Thyroid gland (tissue), 4 donors: ENCODE results near the gene SPDYE5.

Experiments
- POLR2A ChIP-seq, 2 donors: fragments of 450-650 bp; IDR thresholded peaks; one replicate each; pipeline ENCODE4 v1.6.1; 2017; ENCODE audit warnings: antibody characterized with exemption in 2 of 2, mild to moderate bottlenecking in 2 of 2, moderate library complexity in 1 of 2
- TF ChIP-seq, protein P1 (sequence below), 6 experiments: fragments of 200-600 bp in 3 of 6; fragments of 450-650 bp in 3 of 6; sonication (generic) in 3 of 6; IDR thresholded peaks; one replicate each; pipeline ENCODE4 v1.5.1; 2016 to 2019; ENCODE audit warnings: antibody characterized with exemption in 6 of 6, mild to moderate bottlenecking in 2 of 6, inconsistent platforms in 1 of 6, moderate library complexity in 1 of 6

DNA sequence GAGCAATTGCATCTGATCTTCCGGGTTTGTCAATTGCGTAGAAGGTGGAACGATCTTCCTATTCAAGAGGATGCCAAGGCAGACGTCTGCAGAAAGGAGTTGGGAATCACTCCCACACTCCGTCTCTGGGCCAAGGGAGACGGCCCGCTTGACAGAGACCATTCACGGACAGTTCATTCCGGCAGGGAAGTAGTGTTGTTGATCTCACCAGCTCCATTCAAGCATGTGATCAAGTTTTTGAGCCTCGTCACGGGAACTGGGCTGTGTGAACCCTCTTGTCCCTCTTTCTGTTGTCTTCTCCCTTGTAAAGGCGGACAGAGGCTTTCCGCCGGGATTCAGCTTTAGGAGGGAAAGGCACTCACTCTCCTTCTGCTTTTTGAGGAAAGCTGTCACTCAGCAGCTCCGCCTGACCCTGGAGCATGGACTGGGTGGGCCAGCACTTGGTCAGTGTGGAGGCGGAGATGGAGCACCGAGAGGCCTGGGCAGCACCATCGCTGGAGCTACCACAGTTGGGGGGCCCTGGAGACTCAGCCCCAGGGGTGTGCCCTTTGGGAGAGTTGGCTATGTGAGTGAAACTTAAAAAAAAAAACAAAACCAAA lies 44.9 kb downstream of the SPDYE5 start:
- TF ChIP-seq, protein P1, sequence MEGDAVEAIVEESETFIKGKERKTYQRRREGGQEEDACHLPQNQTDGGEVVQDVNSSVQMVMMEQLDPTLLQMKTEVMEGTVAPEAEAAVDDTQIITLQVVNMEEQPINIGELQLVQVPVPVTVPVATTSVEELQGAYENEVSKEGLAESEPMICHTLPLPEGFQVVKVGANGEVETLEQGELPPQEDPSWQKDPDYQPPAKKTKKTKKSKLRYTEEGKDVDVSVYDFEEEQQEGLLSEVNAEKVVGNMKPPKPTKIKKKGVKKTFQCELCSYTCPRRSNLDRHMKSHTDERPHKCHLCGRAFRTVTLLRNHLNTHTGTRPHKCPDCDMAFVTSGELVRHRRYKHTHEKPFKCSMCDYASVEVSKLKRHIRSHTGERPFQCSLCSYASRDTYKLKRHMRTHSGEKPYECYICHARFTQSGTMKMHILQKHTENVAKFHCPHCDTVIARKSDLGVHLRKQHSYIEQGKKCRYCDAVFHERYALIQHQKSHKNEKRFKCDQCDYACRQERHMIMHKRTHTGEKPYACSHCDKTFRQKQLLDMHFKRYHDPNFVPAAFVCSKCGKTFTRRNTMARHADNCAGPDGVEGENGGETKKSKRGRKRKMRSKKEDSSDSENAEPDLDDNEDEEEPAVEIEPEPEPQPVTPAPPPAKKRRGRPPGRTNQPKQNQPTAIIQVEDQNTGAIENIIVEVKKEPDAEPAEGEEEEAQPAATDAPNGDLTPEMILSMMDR (IDR thresholded peaks at IDR 0.05): no peak
- TF ChIP-seq POLR2A (IDR thresholded peaks at IDR 0.05): no peak
